ENCODE data around the gene ZNF575.
"Not testable (repeated sequence)": the region's sequence is repeated elsewhere in the genome, so short reads cannot be mapped to it uniquely, and the experiment has no call there.

The ZNF575 gene

GRCh38 chr19:43511324-43511723 lies 21.7 kb upstream of the ZNF575 start:
- no peak for DNase-seq (ENCODE audit: low read depth in 2 of 2)

GRCh38 chr19:43512399-43512798 lies 20.6 kb upstream of the ZNF575 start:
- not testable (repeated sequence) for DNase-seq (ENCODE audit: low read depth in 2 of 2)

GRCh38 chr19:43518051-43518450 lies 14.9 kb upstream of the ZNF575 start:
- DNase-seq (ENCODE audit: low read depth in 2 of 2) = no peak

GRCh38 chr19:43519436-43520088 lies 13.4 kb upstream of the ZNF575 start:
- DNase-seq (ENCODE audit: low read depth in 2 of 2) = peak; percentile 75 to 79

GRCh38 chr19:43522929-43523328 lies 10.1 kb upstream of the ZNF575 start:
- no peak for DNase-seq (ENCODE audit: low read depth in 2 of 2)

- DNase-seq (ENCODE audit: low read depth in 2 of 2) = not testable (repeated sequence)
Observed at GRCh38 chr19:43523696-43524095, 9.3 kb upstream of the ZNF575 start.

- DNase-seq (ENCODE audit: low read depth in 2 of 2) = peak in 1 of 2 donors; percentile 18
Observed at GRCh38 chr19:43524922-43525835, 7.8 kb upstream of the ZNF575 start.

GRCh38 chr19:43525836-43526771 lies 6.9 kb upstream of the ZNF575 start:
- DNase-seq (ENCODE audit: low read depth in 2 of 2) = no peak

- DNase-seq (ENCODE audit: low read depth in 2 of 2) = peak in 1 of 2 donors; percentile 75
Observed at GRCh38 chr19:43526884-43527859, 5.8 kb upstream of the ZNF575 start, which contains the start of gene ETHE1. TSS of gene ETHE1 (minus strand) at chr19:43527201. CDS start at chr19:43527177, 24 bp downstream.

GRCh38 chr19:43527860-43528622 lies 4.9 kb upstream of the ZNF575 start:
- DNase-seq (ENCODE audit: low read depth in 2 of 2) = no peak

- peak in 1 of 2 donors; percentile 34 for DNase-seq (ENCODE audit: low read depth in 2 of 2)
Observed at GRCh38 chr19:43532571-43532961, 422 bp upstream of the ZNF575 start.

- DNase-seq (ENCODE audit: low read depth in 2 of 2) = peak; percentile 88 to 91
Observed at GRCh38 chr19:43533546-43534304, 737 bp downstream of the ZNF575 start.

GRCh38 chr19:43534305-43534815 lies 1.4 kb downstream of the ZNF575 start:
- DNase-seq (ENCODE audit: low read depth in 2 of 2) = no peak

- DNase-seq (ENCODE audit: low read depth in 2 of 2) = peak in 1 of 2 donors; percentile 28
Observed at GRCh38 chr19:43534816-43535761, 2.1 kb downstream of the ZNF575 start.

- no peak for DNase-seq (ENCODE audit: low read depth in 2 of 2)
Observed at GRCh38 chr19:43538922-43539321, 5.9 kb downstream of the ZNF575 start.

- no peak for DNase-seq (ENCODE audit: low read depth in 2 of 2)
Observed at GRCh38 chr19:43540381-43540780, 7.4 kb downstream of the ZNF575 start.

GRCh38 chr19:43541920-43542650 lies 9.1 kb downstream of the ZNF575 start:
- DNase-seq (ENCODE audit: low read depth in 2 of 2) = no peak
